ENCODE measurements around the gene PLB1. TPM values are rescaled to one million over a fixed set of nuclear protein-coding genes. Genes with fewer than 3 reads are reported as not detected.
A peak's percentile ranks its signal among the peaks of the same experiment; 100 is the strongest.

Gene PLB1
- polyA plus RNA-seq, 1 experiment, result 1.4 TPM

DNA sequence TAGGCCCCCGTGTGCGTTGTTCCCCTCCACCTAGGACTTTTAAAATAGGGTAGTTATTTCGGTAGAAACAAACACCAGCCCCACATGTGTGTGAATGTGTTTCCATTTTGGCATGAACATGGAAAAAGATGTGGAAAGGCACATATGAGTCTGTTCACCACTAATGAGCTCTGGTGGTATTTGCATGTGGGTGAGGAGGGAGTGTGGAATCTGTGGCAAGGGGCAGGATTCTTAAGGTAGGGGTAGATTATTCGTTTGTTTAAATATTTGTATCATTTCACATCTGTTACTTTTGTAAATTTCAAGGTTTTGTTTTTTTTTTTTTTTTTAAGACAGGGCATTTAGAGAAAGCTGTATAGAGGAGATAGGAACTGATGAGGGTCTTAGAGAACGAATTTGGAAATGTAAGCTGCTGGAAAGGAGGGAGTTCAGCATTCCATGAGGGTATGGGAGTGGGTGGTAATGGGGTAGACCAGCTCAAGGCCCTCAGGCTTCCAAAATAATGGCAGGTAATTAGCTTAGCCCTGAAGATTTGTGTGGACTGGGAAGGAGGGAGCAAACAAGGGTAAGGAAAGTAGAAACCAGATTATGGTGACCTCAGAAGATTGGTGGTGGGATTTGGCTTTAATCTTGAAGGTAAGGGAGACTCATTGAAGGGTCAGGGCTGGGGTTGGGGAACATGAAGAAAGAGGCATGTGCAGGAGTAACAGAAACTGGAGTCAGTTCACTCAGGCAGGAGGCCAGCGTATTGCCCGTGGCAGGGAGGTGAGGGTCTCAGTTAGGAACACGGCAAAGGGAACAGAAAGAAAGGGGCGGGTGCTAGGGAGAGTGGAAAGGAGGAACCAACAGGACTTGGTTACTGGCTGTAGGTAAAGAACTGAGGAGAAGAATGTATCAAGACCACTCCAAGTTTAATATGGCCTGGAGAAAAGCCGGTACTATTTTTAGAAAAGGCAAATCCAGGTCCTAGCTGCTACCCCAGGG lies 123.6 kb downstream of the PLB1 start:
- Histone ChIP-seq H3K9me3 (ENCODE audit: control insufficient read depth, insufficient read depth, low read length) (no peaks in the 10 kb centered on the region), H3K4me3 (ENCODE audit: low read depth, low read length) (no peak overlapping the region), H3K27ac (ENCODE audit: low read depth, low read length) (no peak overlapping the region), H3K27me3 (ENCODE audit: control insufficient read depth, insufficient read depth, low read length) (no peaks in the 10 kb centered on the region)
- TF ChIP-seq, protein P1, sequence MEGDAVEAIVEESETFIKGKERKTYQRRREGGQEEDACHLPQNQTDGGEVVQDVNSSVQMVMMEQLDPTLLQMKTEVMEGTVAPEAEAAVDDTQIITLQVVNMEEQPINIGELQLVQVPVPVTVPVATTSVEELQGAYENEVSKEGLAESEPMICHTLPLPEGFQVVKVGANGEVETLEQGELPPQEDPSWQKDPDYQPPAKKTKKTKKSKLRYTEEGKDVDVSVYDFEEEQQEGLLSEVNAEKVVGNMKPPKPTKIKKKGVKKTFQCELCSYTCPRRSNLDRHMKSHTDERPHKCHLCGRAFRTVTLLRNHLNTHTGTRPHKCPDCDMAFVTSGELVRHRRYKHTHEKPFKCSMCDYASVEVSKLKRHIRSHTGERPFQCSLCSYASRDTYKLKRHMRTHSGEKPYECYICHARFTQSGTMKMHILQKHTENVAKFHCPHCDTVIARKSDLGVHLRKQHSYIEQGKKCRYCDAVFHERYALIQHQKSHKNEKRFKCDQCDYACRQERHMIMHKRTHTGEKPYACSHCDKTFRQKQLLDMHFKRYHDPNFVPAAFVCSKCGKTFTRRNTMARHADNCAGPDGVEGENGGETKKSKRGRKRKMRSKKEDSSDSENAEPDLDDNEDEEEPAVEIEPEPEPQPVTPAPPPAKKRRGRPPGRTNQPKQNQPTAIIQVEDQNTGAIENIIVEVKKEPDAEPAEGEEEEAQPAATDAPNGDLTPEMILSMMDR (IDR thresholded peaks at IDR 0.05; ENCODE audit: low read depth, low read length), result no peak
- ChIA-PET POLR2A (interaction anchor here (0.6 to 0.9 kb wide), 5 partner anchors 15 to 213 kb away, joined by 3 to 5 read pairs (median 3); partner anchors contain the start of gene PPP1CB), CTCF (interaction anchor here (0.6 to 1.0 kb wide), 2 partner anchors 8 to 26 kb away, joined by 3 to 6 read pairs; no protein-coding TSS in a partner anchor)
- DNase-seq (ENCODE audit: low read depth, low spot score), result no peak

DNA sequence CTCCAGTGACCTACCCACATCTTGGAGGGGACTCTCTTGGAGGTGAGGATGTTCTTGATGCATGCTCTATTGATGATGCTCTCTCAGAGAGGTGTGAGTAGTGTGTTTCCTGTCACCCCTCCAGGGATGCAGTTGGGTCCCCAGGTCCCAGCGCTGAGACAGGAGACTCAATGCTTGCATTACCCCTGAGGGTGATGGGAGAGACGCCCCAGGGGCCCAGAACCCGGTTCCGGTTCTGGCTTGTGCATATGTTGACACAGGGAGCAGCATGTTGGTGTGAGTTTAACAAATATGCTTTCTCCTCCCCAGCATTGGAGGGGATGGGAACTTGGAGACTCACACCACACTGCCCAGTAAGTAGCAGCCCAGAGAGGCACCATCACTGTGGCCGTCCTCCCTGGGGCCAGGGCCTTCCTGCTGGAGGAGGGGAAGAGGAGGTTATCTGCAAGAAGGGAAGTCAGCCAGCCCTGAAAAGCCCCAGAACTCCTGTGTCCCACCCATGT lies 124.5 kb downstream of the PLB1 start:
- TF ChIP-seq, protein P1 (IDR thresholded peaks at IDR 0.05; ENCODE audit: low read depth, low read length), result no peak
- no peaks in the 10 kb centered on the region for H3K27me3 ChIP-seq (ENCODE audit: control insufficient read depth, insufficient read depth, low read length)
- ChIA-PET POLR2A (no interaction called here), CTCF (interaction anchor here (1.4 kb wide), 1 partner anchor 182 kb away, joined by 3 read pairs; no protein-coding TSS in a partner anchor)
- no peak for DNase-seq (ENCODE audit: low read depth, low spot score)
- H3K27ac ChIP-seq (ENCODE audit: low read depth, low read length), result no peak overlapping the region
- no peaks in the 10 kb centered on the region for H3K9me3 ChIP-seq (ENCODE audit: control insufficient read depth, insufficient read depth, low read length)
- H3K4me3 ChIP-seq (ENCODE audit: low read depth, low read length), result no peak overlapping the region

DNA sequence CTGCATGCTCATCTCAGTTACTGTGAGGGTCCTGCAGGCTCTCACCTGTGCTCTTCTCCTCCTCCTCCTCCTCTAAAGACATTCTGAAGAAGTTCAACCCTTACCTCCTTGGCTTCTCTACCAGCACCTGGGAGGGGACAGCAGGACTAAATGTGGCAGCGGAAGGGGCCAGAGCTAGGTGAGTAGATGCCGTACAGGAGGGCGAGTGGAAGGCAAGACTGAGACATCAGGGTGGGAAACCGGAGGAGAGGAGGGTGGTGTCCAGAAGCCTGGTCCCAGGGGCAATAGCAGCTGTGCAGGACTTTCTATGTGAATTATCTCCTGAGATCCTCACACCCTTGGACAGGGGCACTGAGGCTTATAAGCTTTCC lies 124.9 kb downstream of the PLB1 start:
- Histone ChIP-seq H3K27me3 (ENCODE audit: control insufficient read depth, insufficient read depth, low read length) (no peaks in the 10 kb centered on the region), H3K27ac (ENCODE audit: low read depth, low read length) (no peak overlapping the region), H3K9me3 (ENCODE audit: control insufficient read depth, insufficient read depth, low read length) (no peaks in the 10 kb centered on the region), H3K4me3 (ENCODE audit: low read depth, low read length) (no peak overlapping the region)
- DNase-seq (ENCODE audit: low read depth, low spot score), result no peak
- ChIA-PET POLR2A (interaction anchor here (0.6 kb wide), 1 partner anchor 9 kb away, joined by 3 read pairs; no protein-coding TSS in a partner anchor), CTCF (interaction anchor here (1.0 to 1.4 kb wide), 4 partner anchors 9 to 182 kb away, joined by 3 read pairs; no protein-coding TSS in a partner anchor)
- TF ChIP-seq, protein P1 (IDR thresholded peaks at IDR 0.05; ENCODE audit: low read depth, low read length), result no peak

DNA sequence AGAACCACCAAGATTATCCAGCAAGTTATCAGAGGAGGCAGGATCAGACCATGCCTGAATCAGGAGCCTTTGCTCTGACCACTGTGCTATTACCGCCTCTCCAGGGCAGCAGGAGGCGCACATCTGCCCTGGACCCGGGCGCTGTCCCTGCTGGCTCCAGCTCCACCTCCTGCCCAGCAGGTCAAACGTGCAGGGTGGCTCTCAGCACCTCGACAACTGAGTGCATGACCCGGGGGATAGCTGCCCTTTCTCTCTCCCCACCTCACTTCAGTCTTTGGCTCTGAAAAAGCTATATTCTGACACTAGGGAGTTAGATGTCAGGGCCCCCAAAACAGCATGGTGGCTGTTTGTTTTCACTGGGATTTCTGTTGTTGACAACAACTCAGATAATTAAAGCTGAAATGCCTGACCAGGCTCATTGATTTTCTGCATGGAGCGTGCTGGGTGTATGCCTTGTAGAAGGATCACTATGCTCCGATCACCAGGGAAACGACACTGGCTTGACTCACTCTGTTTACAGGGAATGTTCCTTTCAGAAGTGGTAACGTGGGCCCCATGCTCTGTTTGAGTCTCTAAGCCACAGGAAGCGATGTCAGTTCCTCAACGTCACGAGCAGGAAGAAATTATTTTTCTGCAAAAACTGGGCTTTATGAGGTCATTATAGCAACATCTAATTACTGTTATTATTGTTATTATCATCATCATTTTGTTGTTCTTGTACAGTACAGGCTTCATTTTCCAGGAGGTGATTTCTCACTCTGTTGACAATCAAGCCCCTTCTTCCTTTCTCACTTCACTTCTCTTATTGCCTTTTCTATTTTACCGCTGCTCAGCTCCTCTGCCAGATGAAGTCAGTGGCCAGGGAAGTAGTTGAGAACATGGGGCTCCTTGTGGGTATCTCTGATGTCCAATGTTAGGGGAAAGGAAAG lies 125.6 kb downstream of the PLB1 start:
- no peaks in the 10 kb centered on the region for H3K27me3 ChIP-seq (ENCODE audit: control insufficient read depth, insufficient read depth, low read length)
- CTCF ChIA-PET, result interaction anchor here (1.0 to 1.4 kb wide), 4 partner anchors 8 to 181 kb away, joined by 3 read pairs; no protein-coding TSS in a partner anchor
- DNase-seq (ENCODE audit: low read depth, low spot score), result peak; percentile 81
- TF ChIP-seq, protein P1 (IDR thresholded peaks at IDR 0.05; ENCODE audit: low read depth, low read length), result peak; percentile 24
- no peak overlapping the region for H3K4me3 ChIP-seq (ENCODE audit: low read depth, low read length)
- H3K9me3 ChIP-seq (ENCODE audit: control insufficient read depth, insufficient read depth, low read length), result no peaks in the 10 kb centered on the region
- POLR2A ChIA-PET, result interaction anchor here (0.6 kb wide), 1 partner anchor 9 kb away, joined by 3 read pairs; no protein-coding TSS in a partner anchor
- peak overlapping the region; percentile 69 for H3K27ac ChIP-seq (ENCODE audit: low read depth, low read length)
